Mammary epithelial cell (primary cell): ENCODE data around the gene C4BPB.

ENCODE experiments used
- CTCF ChIP-seq, 2 donors: IDR thresholded peaks in 1 of 2; conservative IDR thresholded peaks in 1 of 2; 2 replicates each; pipeline ENCODE4 v1.5.1; 2011 to 2012; ENCODE audit warnings: inconsistent platforms in 2 of 2, low read length in 2 of 2, mild to moderate bottlenecking in 2 of 2, control low read depth in 1 of 2, low read depth in 1 of 2; ENCODE audit not compliant: insufficient read depth in 1 of 2; ENCODE audit errors: extremely low read depth in 1 of 2
- EZH2 ChIP-seq: IDR thresholded peaks from 2 replicates; pipeline ENCODE4 v1.6.1; 2012; ENCODE audit warnings: low read length, inconsistent platforms, borderline replicate concordance

DNA sequence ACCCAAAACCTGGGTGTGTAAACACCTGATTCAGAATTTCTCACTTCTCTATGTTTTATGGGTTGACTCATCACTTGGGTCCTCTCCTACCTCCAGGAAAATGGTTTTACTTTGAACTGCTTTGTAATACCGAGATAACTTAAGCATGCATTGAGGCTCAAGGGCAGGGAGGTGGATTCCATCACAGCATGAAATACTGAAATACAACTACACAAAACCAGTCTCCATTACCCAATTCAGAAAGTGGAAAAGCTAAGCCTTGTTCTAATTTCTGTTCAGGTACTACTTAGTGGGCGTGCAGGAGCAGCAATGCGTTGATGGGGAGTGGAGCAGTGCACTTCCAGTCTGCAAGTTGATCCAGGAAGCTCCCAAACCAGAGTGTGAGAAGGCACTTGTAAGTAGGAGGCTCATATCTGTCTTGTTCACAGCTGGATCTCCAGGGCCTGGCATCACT is 9.2 kb downstream of the C4BPB start:
- no peak for TF ChIP-seq CTCF (conservative IDR thresholded peaks at IDR 0.05 in 1 of 2, IDR thresholded peaks at IDR 0.05 in 1 of 2; ENCODE audit: extremely low read depth in 1 of 2, insufficient read depth in 1 of 2, low read depth in 1 of 2, low read length in 2 of 2)
- no peak for TF ChIP-seq EZH2
